Stimulated activated CD8-positive, alpha-beta memory T cell treated with anti-CD3 and anti-CD28 coated beads, Interleukin-7, amount 100 ng/mL, for 48 hours (primary cell): ENCODE results near the gene CADM2.
"Not testable (repeated sequence)": the region's sequence is repeated elsewhere in the genome, so short reads cannot be mapped to it uniquely, and the experiment has no call there.

Source experiments
- DNase-seq, 2 donors: peaks; one replicate each; pipeline ENCODE4 v3.0.0-alpha.2; 2020; ENCODE audit warnings: low read depth in 1 of 2; ENCODE audit errors: extremely low read depth in 1 of 2

Gene CADM2

GRCh38 chr3:85877631-85878030 lies 918.8 kb downstream of the CADM2 start:
- no peak for DNase-seq

- DNase-seq = no peak
Measured at GRCh38 chr3:85881833-85882393, 923.1 kb downstream of the CADM2 start.

- no peak for DNase-seq
Measured at GRCh38 chr3:85890043-85890555, 931.3 kb downstream of the CADM2 start.

GRCh38 chr3:85903434-85903833 lies 944.6 kb downstream of the CADM2 start:
- DNase-seq = no peak

GRCh38 chr3:85912980-85913379 lies 954.2 kb downstream of the CADM2 start:
- DNase-seq = no peak

GRCh38 chr3:85922374-85922773 lies 963.6 kb downstream of the CADM2 start:
- no peak for DNase-seq

GRCh38 chr3:85930718-85931117 lies 971.9 kb downstream of the CADM2 start:
- no peak for DNase-seq

GRCh38 chr3:85933326-85933725 lies 974.5 kb downstream of the CADM2 start:
- no peak for DNase-seq

- DNase-seq = no peak
Measured at GRCh38 chr3:85935171-85935570, 976.4 kb downstream of the CADM2 start.

GRCh38 chr3:85939074-85939482 lies 980.3 kb downstream of the CADM2 start:
- DNase-seq = no peak

GRCh38 chr3:85950435-85950834 lies 991.6 kb downstream of the CADM2 start:
- no peak for DNase-seq

GRCh38 chr3:85960793-85961192 lies 1002.0 kb downstream of the CADM2 start:
- no peak for DNase-seq

- no peak for DNase-seq
Measured at GRCh38 chr3:85977615-85978338, 1019.0 kb downstream of the CADM2 start.

- no peak for DNase-seq
Measured at GRCh38 chr3:85979034-85979433, 1020.2 kb downstream of the CADM2 start.

GRCh38 chr3:85989581-85989980 lies 1030.8 kb downstream of the CADM2 start:
- DNase-seq = not testable (repeated sequence)

- no peak for DNase-seq
Measured at GRCh38 chr3:86029590-86029989, 1070.8 kb downstream of the CADM2 start.

GRCh38 chr3:86037916-86038315 lies 1079.1 kb downstream of the CADM2 start:
- no peak for DNase-seq

GRCh38 chr3:86046436-86047136 lies 1087.8 kb downstream of the CADM2 start:
- no peak for DNase-seq

GRCh38 chr3:86047161-86047560 lies 1088.4 kb downstream of the CADM2 start:
- DNase-seq = no peak

GRCh38 chr3:86051058-86051457 lies 1092.3 kb downstream of the CADM2 start:
- DNase-seq = no peak

GRCh38 chr3:86056032-86056431 lies 1097.2 kb downstream of the CADM2 start:
- DNase-seq = no peak

- DNase-seq = no peak
Measured at GRCh38 chr3:86056962-86057361, 1098.2 kb downstream of the CADM2 start.
